WTC11 (cell line): Measurements from ENCODE around the gene NRXN2.

Experiments used
- IRF1 ChIP-seq: sonication (generic); formaldehyde crosslinking; IDR thresholded peaks from 2 replicates; pipeline ENCODE4 v1.8.0; 2023; ENCODE audit warnings: missing genetic modification reagents
- NR3C1 ChIP-seq: sonication (generic); formaldehyde crosslinking; conservative IDR thresholded peaks from 2 replicates; pipeline ENCODE4 v1.8.1; 2023; ENCODE audit warnings: low read depth, mild to moderate bottlenecking, missing genetic modification reagents
- ZNF232 ChIP-seq: sonication (generic); formaldehyde crosslinking; IDR thresholded peaks from 2 replicates; pipeline ENCODE4 v1.8.0; 2022; ENCODE audit warnings: mild to moderate bottlenecking, missing genetic modification reagents
- TF ChIP-seq, protein P1 (sequence below): fragments of 200-600 bp; IDR thresholded peaks from 2 replicates; pipeline ENCODE4 v1.8.0; 2022; ENCODE audit warnings: antibody characterized with exemption
- TF ChIP-seq, protein P2 (sequence below): sonication (generic); formaldehyde crosslinking; IDR thresholded peaks from 2 replicates; pipeline ENCODE4 v1.8.1; 2023; ENCODE audit warnings: mild to moderate bottlenecking, missing genetic modification reagents, moderate library complexity

- TF ChIP-seq, protein P1, sequence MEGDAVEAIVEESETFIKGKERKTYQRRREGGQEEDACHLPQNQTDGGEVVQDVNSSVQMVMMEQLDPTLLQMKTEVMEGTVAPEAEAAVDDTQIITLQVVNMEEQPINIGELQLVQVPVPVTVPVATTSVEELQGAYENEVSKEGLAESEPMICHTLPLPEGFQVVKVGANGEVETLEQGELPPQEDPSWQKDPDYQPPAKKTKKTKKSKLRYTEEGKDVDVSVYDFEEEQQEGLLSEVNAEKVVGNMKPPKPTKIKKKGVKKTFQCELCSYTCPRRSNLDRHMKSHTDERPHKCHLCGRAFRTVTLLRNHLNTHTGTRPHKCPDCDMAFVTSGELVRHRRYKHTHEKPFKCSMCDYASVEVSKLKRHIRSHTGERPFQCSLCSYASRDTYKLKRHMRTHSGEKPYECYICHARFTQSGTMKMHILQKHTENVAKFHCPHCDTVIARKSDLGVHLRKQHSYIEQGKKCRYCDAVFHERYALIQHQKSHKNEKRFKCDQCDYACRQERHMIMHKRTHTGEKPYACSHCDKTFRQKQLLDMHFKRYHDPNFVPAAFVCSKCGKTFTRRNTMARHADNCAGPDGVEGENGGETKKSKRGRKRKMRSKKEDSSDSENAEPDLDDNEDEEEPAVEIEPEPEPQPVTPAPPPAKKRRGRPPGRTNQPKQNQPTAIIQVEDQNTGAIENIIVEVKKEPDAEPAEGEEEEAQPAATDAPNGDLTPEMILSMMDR: no peak
- TF ChIP-seq IRF1 (CRISPR knock-in tag) (no peak), NR3C1 (CRISPR knock-in tag) (no peak), ZNF232 (CRISPR knock-in tag) (no peak)
- TF ChIP-seq, protein P2, sequence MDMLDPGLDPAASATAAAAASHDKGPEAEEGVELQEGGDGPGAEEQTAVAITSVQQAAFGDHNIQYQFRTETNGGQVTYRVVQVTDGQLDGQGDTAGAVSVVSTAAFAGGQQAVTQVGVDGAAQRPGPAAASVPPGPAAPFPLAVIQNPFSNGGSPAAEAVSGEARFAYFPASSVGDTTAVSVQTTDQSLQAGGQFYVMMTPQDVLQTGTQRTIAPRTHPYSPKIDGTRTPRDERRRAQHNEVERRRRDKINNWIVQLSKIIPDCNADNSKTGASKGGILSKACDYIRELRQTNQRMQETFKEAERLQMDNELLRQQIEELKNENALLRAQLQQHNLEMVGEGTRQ (CRISPR knock-in tag): no peak
Measured at GRCh38 chr11:64642871-64643255, 80.1 kb downstream of the NRXN2 start.
